Measurements from ENCODE around the gene ZNF778. TPM values are rescaled to one million over a fixed set of nuclear protein-coding genes. Genes with fewer than 3 reads are reported as not detected.
"Not testable (repeated sequence)": the region's sequence is repeated elsewhere in the genome, so short reads cannot be mapped to it uniquely, and the experiment has no call there.

The ZNF778 gene
- polyA plus RNA-seq, 1 donor, result 4.3 TPM

DNA sequence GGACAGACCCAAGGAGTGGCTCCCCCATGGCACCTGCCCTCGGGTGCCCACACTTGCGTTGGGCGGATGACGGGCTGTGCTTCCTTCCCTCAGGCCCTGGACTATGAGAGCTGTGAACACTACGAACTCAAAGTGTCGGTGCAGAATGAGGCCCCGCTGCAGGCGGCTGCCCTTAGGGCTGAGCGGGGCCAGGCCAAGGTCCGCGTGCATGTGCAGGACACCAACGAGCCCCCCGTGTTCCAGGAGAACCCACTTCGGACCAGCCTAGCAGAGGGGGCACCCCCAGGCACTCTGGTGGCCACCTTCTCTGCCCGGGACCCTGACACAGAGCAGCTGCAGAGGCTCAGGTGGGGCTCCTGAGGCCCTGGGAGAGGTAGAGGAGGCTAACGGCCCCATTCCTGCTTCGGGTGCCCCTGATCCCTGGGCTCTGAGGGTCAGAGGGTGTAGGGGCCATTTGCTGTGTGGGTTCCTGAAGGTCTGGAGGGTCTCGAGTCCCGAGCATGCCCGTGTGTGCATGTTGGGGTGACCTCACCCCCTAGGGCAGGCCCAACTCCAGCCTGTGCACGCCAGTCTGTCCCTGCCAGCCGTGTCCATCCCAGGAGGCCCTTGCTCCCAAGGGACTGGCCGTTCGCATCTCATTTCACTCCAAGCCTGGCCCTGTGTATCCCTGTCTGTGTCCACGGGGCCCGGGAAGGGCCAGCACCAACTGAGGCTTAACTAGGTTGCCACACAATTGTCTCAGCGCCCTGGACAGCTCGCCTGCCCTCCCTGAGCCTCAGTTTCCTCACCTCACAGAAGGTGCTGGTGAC lies 27.1 kb upstream of the ZNF778 start:
- no peak overlapping the region for H3K27ac ChIP-seq (ENCODE audit: low read length)
- no peaks in the 10 kb centered on the region for H3K36me3 ChIP-seq (ENCODE audit: control insufficient read depth, insufficient read depth, low read length)
- no peak overlapping the region for H3K4me3 ChIP-seq (ENCODE audit: low read length)
- DNase-seq, result no peak
- WGBS (ENCODE audit: insufficient coverage, low lambda C conversion rate), result no CpG with 5 or more reads among the region's 28 CpGs
- peaks cover 4% of the 10 kb centered on the region for H3K4me1 ChIP-seq (ENCODE audit: control insufficient read depth, insufficient read depth, low read length)
- peaks cover 10% of the 10 kb centered on the region for H3K27me3 ChIP-seq (ENCODE audit: control insufficient read depth, insufficient read depth, low read length)
- peaks cover 6% of the 10 kb centered on the region for H3K9me3 ChIP-seq (ENCODE audit: control insufficient read depth, low read depth, low read length)

GRCh38 chr16:89191033-89191900 lies 26.2 kb upstream of the ZNF778 start:
- WGBS (ENCODE audit: insufficient coverage, low lambda C conversion rate), result no CpG with 5 or more reads among the region's 44 CpGs
- Histone ChIP-seq H3K4me1 (ENCODE audit: control insufficient read depth, insufficient read depth, low read length) (peaks cover 4% of the 10 kb centered on the region), H3K36me3 (ENCODE audit: control insufficient read depth, insufficient read depth, low read length) (no peaks in the 10 kb centered on the region), H3K27me3 (ENCODE audit: control insufficient read depth, insufficient read depth, low read length) (peaks cover 8% of the 10 kb centered on the region), H3K27ac (ENCODE audit: low read length) (no peak overlapping the region), H3K9me3 (ENCODE audit: control insufficient read depth, low read depth, low read length) (peaks cover 6% of the 10 kb centered on the region), H3K4me3 (ENCODE audit: low read length) (no peak overlapping the region)
- DNase-seq, result no peak

DNA sequence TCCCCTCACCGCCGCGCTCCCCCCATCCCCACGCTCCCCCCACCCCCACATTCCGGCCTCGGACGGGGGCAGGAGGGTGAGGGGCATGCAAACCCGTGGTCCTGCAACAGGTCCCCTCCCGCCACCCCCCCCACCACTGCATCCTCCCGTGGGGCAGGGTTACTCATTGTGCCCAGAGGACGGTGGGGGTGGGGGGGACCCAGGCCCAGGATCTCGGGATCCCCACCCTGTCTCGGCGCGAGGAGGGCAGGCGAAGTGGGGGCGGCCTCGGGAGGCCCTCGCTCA lies 25.7 kb upstream of the ZNF778 start:
- H3K4me3 ChIP-seq (ENCODE audit: low read length), result no peak overlapping the region
- peaks cover 4% of the 10 kb centered on the region for H3K4me1 ChIP-seq (ENCODE audit: control insufficient read depth, insufficient read depth, low read length)
- no peaks in the 10 kb centered on the region for H3K36me3 ChIP-seq (ENCODE audit: control insufficient read depth, insufficient read depth, low read length)
- no peak overlapping the region for H3K27ac ChIP-seq (ENCODE audit: low read length)
- no CpG with 5 or more reads among the region's 19 CpGs for WGBS (ENCODE audit: insufficient coverage, low lambda C conversion rate)
- peaks cover 8% of the 10 kb centered on the region for H3K27me3 ChIP-seq (ENCODE audit: control insufficient read depth, insufficient read depth, low read length)
- H3K9me3 ChIP-seq (ENCODE audit: control insufficient read depth, low read depth, low read length), result peaks cover 6% of the 10 kb centered on the region
- DNase-seq, result no peak

- not testable (repeated sequence) for H3K4me3 ChIP-seq (ENCODE audit: low read length); H3K36me3 ChIP-seq (ENCODE audit: control insufficient read depth, insufficient read depth, low read length); H3K4me1 ChIP-seq (ENCODE audit: control insufficient read depth, insufficient read depth, low read length); H3K27ac ChIP-seq (ENCODE audit: low read length); H3K9me3 ChIP-seq (ENCODE audit: control insufficient read depth, low read depth, low read length); H3K27me3 ChIP-seq (ENCODE audit: control insufficient read depth, insufficient read depth, low read length)
- WGBS (ENCODE audit: insufficient coverage, low lambda C conversion rate), result 13% methylated on average over 6 of the region's 63 CpGs
- peak; percentile 55 to 59 for DNase-seq
These were observed 25.1 kb upstream of the ZNF778 start for GRCh38 chr16:89192186-89192955.

DNA sequence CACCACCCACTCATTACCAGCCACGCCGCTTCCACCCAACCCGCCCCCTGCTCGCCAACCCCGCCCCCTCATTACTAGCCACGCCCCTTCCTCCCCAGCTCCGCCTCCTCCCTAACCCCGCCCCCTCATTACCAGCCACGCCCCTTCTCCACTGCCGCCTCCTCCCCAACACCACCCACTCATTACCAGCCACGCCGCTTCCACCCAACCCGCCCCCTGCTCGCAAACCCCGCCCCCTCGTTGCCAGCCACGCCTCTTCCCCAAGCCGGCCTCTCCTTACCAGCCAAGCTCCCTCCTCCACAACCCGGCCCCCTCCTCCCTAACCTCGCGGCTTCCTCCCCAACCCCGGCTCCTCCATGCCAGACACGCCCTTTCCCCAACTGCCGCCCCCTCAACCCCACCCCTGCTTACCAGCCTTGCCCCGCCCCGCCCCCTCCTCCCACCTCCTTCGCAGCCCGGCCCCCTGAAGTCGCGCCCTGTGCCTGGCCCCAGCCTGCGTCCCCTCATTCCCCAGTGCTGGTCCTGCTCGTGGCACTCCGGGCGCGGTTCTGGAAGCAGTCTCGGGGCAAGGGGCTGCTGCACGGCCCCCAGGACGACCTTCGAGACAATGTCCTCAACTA lies 24.4 kb upstream of the ZNF778 start:
- peak in 1 of 2 donors; percentile 50 for DNase-seq
- Histone ChIP-seq H3K4me3 (ENCODE audit: low read length) (no peak overlapping the region), H3K27ac (ENCODE audit: low read length) (no peak overlapping the region), H3K36me3 (ENCODE audit: control insufficient read depth, insufficient read depth, low read length) (no peaks in the 10 kb centered on the region), H3K4me1 (ENCODE audit: control insufficient read depth, insufficient read depth, low read length) (peaks cover 4% of the 10 kb centered on the region), H3K9me3 (ENCODE audit: control insufficient read depth, low read depth, low read length) (peaks cover 6% of the 10 kb centered on the region), H3K27me3 (ENCODE audit: control insufficient read depth, insufficient read depth, low read length) (peaks cover 8% of the 10 kb centered on the region)
- no CpG with 5 or more reads among the region's 39 CpGs for WGBS (ENCODE audit: insufficient coverage, low lambda C conversion rate)

DNA sequence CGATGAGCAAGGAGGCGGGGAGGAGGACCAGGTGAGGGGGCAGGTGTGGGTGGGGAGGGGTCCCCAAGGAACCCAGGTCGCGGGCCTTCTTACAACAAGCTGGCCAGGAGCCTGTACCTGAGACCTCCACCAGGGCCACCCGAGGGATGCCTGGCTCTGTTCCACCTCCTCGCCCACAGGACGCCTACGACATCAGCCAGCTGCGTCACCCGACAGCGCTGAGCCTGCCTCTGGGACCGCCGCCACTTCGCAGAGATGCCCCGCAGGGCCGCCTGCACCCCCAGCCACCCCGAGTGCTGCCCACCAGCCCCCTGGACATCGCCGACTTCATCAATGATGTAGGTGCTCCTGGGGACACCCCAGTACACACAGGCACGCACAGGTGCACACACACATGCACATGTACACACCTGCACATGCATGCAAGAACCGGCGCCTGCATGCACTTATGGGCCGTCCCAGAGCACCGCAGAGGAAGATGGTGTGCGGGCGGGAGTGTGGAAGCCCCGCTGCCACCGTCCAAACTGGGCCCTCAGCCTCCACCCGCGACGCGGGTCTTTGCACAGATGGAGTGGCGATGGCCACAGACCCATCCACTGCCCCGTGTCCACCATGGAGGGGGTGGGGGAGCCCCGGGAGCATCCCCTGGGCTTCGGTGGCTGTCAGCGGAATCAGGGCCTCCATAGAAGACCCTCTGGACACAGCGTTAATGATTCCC lies 23.8 kb upstream of the ZNF778 start:
- Histone ChIP-seq H3K4me1 (ENCODE audit: control insufficient read depth, insufficient read depth, low read length) (peaks cover 4% of the 10 kb centered on the region), H3K27me3 (ENCODE audit: control insufficient read depth, insufficient read depth, low read length) (peaks cover 12% of the 10 kb centered on the region), H3K4me3 (ENCODE audit: low read length) (no peak overlapping the region), H3K36me3 (ENCODE audit: control insufficient read depth, insufficient read depth, low read length) (no peaks in the 10 kb centered on the region), H3K9me3 (ENCODE audit: control insufficient read depth, low read depth, low read length) (peaks cover 6% of the 10 kb centered on the region), H3K27ac (ENCODE audit: low read length) (no peak overlapping the region)
- WGBS (ENCODE audit: insufficient coverage, low lambda C conversion rate), result no CpG with 5 or more reads among the region's 38 CpGs
- no peak for DNase-seq

DNA sequence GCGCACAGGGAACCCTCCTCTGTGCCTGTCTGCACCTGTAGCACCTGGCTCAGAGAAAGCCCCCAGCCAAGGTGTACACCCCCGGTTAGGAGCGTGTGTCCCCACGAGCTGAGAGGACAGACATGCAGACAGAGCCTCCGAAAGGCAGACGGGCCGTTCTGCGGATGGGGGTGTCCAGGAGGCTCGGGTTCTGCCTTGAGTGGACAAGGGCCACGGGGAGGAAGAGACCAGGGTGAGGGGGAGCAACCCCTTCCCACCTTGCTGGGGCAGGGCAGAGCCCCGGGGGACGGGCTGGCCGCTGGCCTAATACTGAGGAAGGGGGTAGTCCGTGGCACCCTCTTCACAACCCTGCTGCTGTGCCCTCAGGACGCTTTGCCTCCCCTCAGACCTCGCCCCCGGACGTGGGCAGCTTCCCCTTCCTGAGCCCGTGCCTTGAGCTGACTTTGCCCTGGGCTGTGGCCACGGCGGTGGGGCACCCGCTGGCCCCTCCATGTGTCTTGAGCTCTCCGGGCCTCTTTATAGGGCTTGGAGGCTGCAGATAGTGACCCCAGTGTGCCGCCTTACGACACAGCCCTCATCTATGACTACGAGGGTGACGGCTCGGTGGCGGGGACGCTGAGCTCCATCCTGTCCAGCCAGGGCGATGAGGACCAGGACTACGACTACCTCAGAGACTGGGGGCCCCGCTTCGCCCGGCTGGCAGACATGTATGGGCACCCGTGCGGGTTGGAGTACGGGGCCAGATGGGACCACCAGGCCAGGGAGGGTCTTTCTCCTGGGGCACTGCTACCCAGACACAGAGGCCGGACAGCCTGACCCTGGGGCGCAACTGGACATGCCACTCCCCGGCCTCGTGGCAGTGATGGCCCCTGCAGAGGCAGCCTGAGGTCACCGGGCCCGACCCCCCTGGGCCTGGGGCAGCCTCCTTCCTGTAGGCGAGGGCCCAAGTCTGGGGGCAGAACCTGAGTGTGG lies 22.9 kb upstream of the ZNF778 start:
- WGBS (ENCODE audit: insufficient coverage, low lambda C conversion rate), result no CpG with 5 or more reads among the region's 45 CpGs

GRCh38 chr16:89195521-89196171 lies 21.9 kb upstream of the ZNF778 start:
- DNase-seq, result no peak
- Histone ChIP-seq H3K27me3 (ENCODE audit: control insufficient read depth, insufficient read depth, low read length) (peaks cover 31% of the 10 kb centered on the region), H3K27ac (ENCODE audit: low read length) (no peak overlapping the region), H3K36me3 (ENCODE audit: control insufficient read depth, insufficient read depth, low read length) (no peaks in the 10 kb centered on the region), H3K9me3 (ENCODE audit: control insufficient read depth, low read depth, low read length) (peaks cover 9% of the 10 kb centered on the region), H3K4me3 (ENCODE audit: low read length) (no peak overlapping the region), H3K4me1 (ENCODE audit: control insufficient read depth, insufficient read depth, low read length) (peaks cover 12% of the 10 kb centered on the region)
- WGBS (ENCODE audit: insufficient coverage, low lambda C conversion rate), result no CpG with 5 or more reads among the region's 21 CpGs

More for the DNA sequence above, 22.9 kb upstream of the ZNF778 start:
- peaks cover 6% of the 10 kb centered on the region for H3K9me3 ChIP-seq (ENCODE audit: control insufficient read depth, low read depth, low read length)
- no peak overlapping the region for H3K4me3 ChIP-seq (ENCODE audit: low read length)
- H3K36me3 ChIP-seq (ENCODE audit: control insufficient read depth, insufficient read depth, low read length), result no peaks in the 10 kb centered on the region
- H3K27me3 ChIP-seq (ENCODE audit: control insufficient read depth, insufficient read depth, low read length), result peaks cover 21% of the 10 kb centered on the region
- no peak overlapping the region for H3K27ac ChIP-seq (ENCODE audit: low read length)
- peaks cover 4% of the 10 kb centered on the region for H3K4me1 ChIP-seq (ENCODE audit: control insufficient read depth, insufficient read depth, low read length)
- peak; percentile 50 to 57 for DNase-seq
